GM13977 (cell line): ENCODE results near the gene FBXO2.

ENCODE experiments used
- DNase-seq: peaks from one replicate; pipeline ENCODE4 v3.0.0; 2012; ENCODE audit warnings: low spot score
- CTCF ChIP-seq: IDR thresholded peaks from 2 replicates; pipeline ENCODE4 v1.5.1; 2012; ENCODE audit warnings: mild to moderate bottlenecking, control low read depth; ENCODE audit not compliant: insufficient read depth; ENCODE audit errors: extremely low read depth, missing control alignments
- in situ Hi-C: fragments of 300-500 bp; cut with MboI; formaldehyde crosslinking; loops from one replicate; pipeline ENCODE4 v1.12.0; 2022; ENCODE audit warnings: low sequenced_read_pairs, low pct_unique_long_range_greater_than_20kb, mixed read lengths, inconsistent platforms; ENCODE audit not compliant: unreplicated experiment

The FBXO2 gene

DNA sequence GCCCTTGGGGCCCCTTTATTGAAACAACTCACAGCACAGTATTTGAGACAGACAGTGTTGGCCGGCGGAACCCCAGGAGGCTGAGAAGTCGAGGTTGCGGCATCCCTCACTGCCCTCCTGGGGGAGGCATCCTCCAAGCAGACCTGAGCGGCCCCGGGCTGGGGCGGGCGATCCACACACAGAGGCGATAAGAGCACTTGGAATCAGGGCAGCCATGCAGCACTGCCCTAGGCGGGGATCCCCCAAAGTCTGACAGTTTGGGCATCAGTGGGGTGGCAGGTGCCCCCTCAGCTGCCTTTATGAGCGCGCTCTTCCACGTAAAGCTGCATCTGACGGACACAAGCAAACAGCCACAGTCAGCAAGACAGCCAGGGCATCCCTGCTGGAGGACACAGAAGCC, 20.3 kb upstream of the FBXO2 start:
- in situ Hi-C loops = no loop called here
- no peak for DNase-seq
- TF ChIP-seq CTCF = no peak

DNA sequence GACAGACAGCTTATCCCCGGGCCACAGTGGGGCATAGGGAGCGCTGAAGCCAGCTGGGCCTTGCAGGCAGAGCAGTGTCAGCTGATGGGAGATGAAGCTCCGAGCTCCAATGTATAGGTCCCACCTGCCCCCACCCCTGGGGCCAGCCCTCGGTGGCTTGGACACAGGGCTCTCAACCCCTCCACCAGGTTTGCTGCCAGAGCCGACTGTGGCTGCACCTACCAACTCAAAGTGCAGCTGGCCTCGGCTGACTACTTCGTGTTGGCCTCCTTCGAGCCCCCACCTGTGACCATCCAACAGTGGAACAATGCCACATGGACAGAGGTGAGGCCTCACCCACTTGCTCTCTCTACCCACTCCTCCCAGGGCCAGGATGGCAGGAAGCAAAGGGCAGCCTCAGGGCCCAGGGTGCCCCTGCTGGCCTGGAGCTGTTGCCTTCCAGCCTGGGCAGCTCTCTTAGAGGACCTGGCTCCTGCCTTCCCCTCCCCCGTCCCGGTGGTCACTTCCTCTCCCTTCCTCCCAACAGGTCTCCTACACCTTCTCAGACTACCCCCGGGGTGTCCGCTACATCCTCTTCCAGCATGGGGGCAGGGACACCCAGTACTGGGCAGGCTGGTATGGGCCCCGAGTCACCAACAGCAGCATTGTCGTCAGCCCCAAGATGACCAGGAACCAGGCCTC, 19.0 kb upstream of the FBXO2 start:
- TF ChIP-seq CTCF = no peak
- DNase-seq = no peak
- in situ Hi-C loops = no loop called here

DNA sequence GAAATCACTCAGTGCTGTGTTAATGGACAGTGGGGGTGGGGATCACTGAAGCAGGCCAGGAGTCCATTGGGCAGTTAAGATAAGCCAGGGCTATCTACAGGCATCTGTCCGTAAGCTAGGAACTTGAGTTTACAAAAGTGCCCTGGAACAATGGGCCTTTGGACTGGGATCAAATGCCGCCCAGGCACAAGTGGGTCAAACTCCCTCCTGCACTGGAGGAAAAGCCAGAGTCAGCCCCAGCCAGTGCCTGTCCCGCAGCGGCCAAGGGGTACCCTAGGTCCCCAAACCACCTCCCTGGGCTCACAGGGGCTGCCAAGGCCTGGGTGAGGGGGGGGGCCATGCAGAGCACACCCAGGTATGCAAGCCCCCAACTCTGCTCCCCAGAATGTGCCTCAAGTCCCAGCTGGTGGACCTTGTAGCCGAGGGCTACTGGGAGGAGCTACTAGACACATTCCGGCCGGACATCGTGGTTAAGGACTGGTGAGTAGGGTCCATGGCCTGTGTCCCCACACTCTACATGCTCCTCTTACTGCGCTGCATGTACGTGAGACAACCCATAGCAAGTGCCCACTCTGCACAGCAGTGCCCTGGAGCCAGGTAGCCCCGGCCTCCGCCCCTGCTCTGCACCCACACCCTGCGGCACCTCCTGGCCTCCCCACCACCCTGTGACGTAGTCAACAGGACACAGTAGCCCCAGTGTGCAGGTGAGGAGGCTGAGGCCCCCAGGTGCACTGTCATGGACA, 17.5 kb upstream of the FBXO2 start:
- in situ Hi-C loops = no loop called here
- no peak for TF ChIP-seq CTCF
- no peak for DNase-seq

- TF ChIP-seq CTCF = no peak
- DNase-seq = no peak
- in situ Hi-C loops = no loop called here
These were observed 16.9 kb upstream of the FBXO2 start for GRCh38 chr1:11671205-11671543.

DNA sequence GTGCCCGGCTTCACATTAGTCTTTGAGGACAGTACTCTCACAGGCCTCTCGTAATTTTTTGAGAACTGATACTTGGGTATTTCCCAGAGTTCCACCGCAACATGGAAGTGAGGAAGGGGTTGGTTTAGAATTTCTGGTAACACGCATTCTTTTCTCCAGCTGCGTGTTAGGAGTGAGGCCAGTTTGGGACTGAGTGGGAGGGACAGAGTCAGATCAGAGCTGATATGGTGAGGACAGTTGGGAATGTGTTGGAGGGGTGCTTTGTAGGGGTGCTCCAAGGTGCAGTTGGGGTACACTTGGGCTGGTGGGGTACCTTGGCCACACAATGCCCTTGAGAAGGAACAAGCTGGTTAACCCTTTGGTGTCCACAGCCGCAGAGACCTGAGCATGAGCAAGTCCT, 16.5 kb upstream of the FBXO2 start:
- DNase-seq = peak; percentile 68
- in situ Hi-C loops = no loop called here
- TF ChIP-seq CTCF = no peak

- no peak for DNase-seq
- in situ Hi-C loops = loop anchor here (10.0 kb wide), 1 partner anchor 46 kb away; no protein-coding TSS in a partner anchor
- no peak for TF ChIP-seq CTCF
These were observed 14.3 kb upstream of the FBXO2 start for GRCh38 chr1:11668516-11668915.
